Suprapubic skin (tissue), 4 donors: ENCODE measurements around the gene TEX22.

Experiments
- CTCF ChIP-seq, 2 donors: fragments of 200-600 bp in 1 of 2; fragments of 450-650 bp in 1 of 2; sonication (generic) in 1 of 2; IDR thresholded peaks; one replicate each; pipeline ENCODE4 v1.5.1; 2016 to 2019; ENCODE audit warnings: antibody characterized with exemption in 2 of 2, mild to moderate bottlenecking in 1 of 2, moderate library complexity in 1 of 2
- EP300 ChIP-seq: sonication (generic); formaldehyde crosslinking; IDR thresholded peaks from one replicate; pipeline ENCODE4 v1.6.1; 2017; ENCODE audit warnings: antibody characterized with exemption
- POLR2A ChIP-seq, 2 donors: fragments of 450-650 bp; IDR thresholded peaks; one replicate each; pipeline ENCODE4 v1.6.1; 2017; ENCODE audit warnings: antibody characterized with exemption in 2 of 2, mild to moderate bottlenecking in 2 of 2, moderate library complexity in 2 of 2
- POLR2AphosphoS5 ChIP-seq, 3 donors: sonication (generic); formaldehyde crosslinking; IDR thresholded peaks; one replicate each; pipeline ENCODE4 v1.6.1; 2017; ENCODE audit warnings: antibody characterized with exemption in 3 of 3

GRCh38 chr14:105423488-105424195 lies 25.3 kb downstream of the TEX22 start:
- no peak for TF ChIP-seq CTCF (IDR thresholded peaks at IDR 0.05)
- TF ChIP-seq POLR2A (IDR thresholded peaks at IDR 0.05) = no peak
- no peak for TF ChIP-seq POLR2AphosphoS5 (IDR thresholded peaks at IDR 0.05)
- no peak for TF ChIP-seq EP300
